Middle frontal gyrus (tissue), 1 donor: ENCODE data around the gene IZUMO4.
"Not testable (repeated sequence)": the region's sequence is repeated elsewhere in the genome, so short reads cannot be mapped to it uniquely, and the experiment has no call there.

ENCODE experiments used
- DNase-seq: peaks from one replicate; pipeline ENCODE4 v3.0.0-alpha.2; 2015; ENCODE audit warnings: low spot score; ENCODE audit errors: extremely low spot score

Gene IZUMO4

GRCh38 chr19:2080336-2080988 is 16.3 kb upstream of the IZUMO4 start:
- no peak for DNase-seq

GRCh38 chr19:2081873-2082810 is 14.6 kb upstream of the IZUMO4 start:
- DNase-seq, result no peak

- no peak for DNase-seq
Measured at GRCh38 chr19:2083174-2083854, 13.4 kb upstream of the IZUMO4 start.

GRCh38 chr19:2084993-2085720 is 11.6 kb upstream of the IZUMO4 start:
- DNase-seq, result no peak

GRCh38 chr19:2086695-2087620 is 9.8 kb upstream of the IZUMO4 start:
- not testable (repeated sequence) for DNase-seq

GRCh38 chr19:2087621-2088100 is 9.1 kb upstream of the IZUMO4 start:
- DNase-seq, result no peak

- DNase-seq, result no peak
Measured at GRCh38 chr19:2089001-2089711, 7.6 kb upstream of the IZUMO4 start.

- no peak for DNase-seq
Measured at GRCh38 chr19:2089727-2090053, 7.0 kb upstream of the IZUMO4 start.

- not testable (repeated sequence) for DNase-seq
Measured at GRCh38 chr19:2091926-2092525, 4.7 kb upstream of the IZUMO4 start.

- DNase-seq, result peak; percentile 75
Measured at GRCh38 chr19:2096034-2096479, 658 bp upstream of the IZUMO4 start, which contains the start of gene MOB3A. MOB3A (minus strand) TSS chr19:2096326; CDS start chr19:2078560, 17,766 bp downstream.

GRCh38 chr19:2097203-2097885 is 629 bp downstream of the IZUMO4 start:
- DNase-seq, result no peak

GRCh38 chr19:2097886-2098327 is 1.2 kb downstream of the IZUMO4 start:
- no peak for DNase-seq

- DNase-seq, result no peak
Measured at GRCh38 chr19:2099054-2099501, 2.4 kb downstream of the IZUMO4 start.

GRCh38 chr19:2099937-2100718 is 3.4 kb downstream of the IZUMO4 start:
- DNase-seq, result no peak

GRCh38 chr19:2100719-2101061 is 4.0 kb downstream of the IZUMO4 start:
- DNase-seq, result no peak

- DNase-seq, result no peak
Measured at GRCh38 chr19:2101417-2102335, 5.0 kb downstream of the IZUMO4 start.
